Activated CD4-positive, alpha-beta T cell treated with anti-CD3 and anti-CD28 coated beads, Interleukin-2, amount 50 U/mL, for 48 hours (primary cell): ENCODE data around the gene SACM1L.
"Not testable (repeated sequence)": the region's sequence is repeated elsewhere in the genome, so short reads cannot be mapped to it uniquely, and the experiment has no call there.

Source experiments
- DNase-seq, 2 experiments: peaks; one replicate each; pipeline ENCODE4 v3.0.0-alpha.2; 2020

Gene SACM1L

DNA sequence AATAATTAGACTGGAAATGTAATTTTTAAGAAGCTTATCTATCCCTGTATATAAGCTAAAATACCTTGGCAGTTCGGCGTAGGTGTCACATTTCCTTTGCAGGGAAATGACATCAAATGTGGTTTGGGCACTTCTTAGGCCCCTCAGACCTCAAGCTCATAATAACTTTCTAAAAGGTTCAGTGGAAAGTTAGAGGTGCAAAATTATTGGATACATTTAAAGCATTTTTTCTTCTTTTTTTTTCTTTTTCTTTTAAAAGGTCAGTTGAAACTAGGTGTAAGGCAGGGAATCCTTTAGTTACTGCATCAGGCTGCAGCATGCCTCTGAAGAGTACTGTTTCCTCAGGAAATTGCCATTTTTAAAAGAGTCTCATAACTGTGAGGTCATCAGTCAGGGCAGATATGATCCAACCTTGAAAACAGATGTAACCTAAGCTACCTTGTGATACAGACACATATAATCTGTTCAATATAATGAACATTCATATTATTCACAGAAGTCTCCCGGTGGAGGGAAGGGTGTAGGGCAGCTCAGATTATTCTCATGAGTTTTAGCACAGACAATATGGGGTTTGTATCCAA lies 4.8 kb downstream of the SACM1L start:
- DNase-seq: peak in 1 of 2 experiments; percentile 38

DNA sequence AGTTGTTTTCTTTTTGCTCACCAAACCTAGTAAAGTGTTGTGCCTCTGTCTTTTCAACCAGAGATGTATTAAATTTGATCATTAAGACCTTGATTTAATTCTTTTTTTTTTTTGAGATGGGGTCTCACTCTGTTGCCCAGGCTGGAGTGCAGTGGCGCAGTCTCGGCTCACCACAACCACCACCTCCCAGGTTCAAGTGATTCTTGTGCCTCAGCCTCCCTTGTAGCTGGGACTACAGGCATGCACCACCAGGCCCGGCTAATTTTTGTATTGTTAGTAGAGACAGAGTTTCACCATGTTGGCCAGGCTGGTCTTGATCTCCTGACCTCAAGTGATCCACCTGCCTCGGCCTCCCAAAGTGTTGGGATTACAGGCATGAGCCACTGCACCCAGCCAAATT lies 6.0 kb downstream of the SACM1L start:
- not testable (repeated sequence) for DNase-seq

DNA sequence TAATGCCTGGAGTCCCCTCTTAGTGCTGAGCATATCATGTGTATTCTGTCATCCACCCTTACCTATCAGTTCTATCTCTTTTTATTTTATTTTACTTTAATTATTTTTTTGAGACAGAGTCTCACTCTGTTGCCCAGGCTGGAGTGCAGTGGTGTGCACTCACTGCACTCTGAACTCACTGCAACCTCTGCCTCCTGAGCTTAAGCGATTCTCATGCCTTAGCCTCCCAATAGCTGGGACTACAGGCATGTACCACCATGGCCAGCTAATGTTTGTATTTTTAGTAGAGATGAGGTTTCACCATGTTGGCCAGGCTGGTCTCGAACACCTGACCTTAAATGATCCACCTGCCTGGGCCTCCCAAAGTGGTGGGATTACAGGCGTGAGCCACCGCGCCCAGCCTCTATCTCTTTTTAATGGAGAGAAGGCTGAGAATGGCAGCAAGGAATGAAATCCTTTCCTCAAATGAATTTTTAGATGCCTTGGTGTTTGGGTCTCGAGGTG lies 11.4 kb downstream of the SACM1L start:
- DNase-seq: no peak

DNA sequence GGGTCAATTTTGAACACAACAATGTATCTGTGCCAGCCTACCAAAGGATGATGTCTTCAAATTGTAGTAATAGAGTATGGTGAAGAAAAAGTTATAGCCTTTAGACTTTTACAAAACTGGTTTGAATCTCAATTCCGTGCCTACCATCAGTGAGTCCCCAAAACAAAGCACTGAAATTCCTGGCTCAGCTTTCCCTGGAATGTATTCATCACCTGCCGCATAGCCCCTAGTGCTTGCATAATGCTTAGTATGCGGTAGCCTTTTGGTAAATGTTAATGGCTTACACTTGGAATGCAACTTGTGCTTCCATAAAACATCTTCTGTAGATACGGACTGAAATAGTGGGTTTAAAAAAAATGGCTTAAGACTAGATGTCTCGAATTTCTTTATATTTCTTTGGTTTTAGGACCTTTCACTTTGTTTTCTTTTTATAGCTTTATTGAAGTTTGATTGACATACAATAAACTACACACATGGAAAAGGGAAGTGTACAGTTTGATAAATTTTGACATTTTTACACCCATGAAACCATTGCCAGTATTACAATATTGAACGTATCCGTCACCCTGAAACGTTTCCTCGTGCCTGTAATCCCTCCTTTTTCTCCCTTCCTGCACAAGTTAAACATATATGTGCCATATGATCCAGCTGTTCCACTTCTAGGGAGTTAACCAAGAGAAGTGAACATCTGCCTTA lies 12.1 kb downstream of the SACM1L start:
- DNase-seq: no peak

DNA sequence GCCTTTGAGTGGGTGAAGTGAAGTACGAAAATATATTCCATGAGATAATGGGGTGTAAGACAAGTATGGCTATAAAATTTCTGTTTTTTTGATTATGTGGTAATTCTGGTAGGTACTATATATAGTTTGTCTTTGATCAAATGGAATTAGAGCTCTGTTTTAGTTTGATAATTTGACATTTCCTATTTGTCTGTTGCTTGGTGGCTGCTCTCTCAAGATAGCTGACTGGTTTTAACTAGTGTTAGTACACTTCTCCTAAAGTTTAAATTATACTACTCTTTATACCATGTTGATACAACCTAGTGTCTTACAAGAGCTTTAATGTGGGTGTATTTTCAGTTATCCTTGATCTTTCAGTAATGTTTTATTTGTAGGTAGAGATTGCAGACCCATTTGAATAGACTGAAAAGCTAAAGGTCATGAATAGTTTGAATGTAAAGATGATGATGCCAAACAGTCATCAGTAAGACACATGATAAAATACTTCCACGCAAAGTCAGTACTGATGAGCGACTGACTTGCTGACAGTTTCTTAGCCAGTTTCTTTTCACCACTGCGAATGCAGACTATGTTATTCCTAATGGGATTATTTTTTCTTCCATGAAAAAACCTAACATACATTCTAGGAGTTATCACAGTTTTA lies 15.2 kb downstream of the SACM1L start:
- DNase-seq: no peak

DNA sequence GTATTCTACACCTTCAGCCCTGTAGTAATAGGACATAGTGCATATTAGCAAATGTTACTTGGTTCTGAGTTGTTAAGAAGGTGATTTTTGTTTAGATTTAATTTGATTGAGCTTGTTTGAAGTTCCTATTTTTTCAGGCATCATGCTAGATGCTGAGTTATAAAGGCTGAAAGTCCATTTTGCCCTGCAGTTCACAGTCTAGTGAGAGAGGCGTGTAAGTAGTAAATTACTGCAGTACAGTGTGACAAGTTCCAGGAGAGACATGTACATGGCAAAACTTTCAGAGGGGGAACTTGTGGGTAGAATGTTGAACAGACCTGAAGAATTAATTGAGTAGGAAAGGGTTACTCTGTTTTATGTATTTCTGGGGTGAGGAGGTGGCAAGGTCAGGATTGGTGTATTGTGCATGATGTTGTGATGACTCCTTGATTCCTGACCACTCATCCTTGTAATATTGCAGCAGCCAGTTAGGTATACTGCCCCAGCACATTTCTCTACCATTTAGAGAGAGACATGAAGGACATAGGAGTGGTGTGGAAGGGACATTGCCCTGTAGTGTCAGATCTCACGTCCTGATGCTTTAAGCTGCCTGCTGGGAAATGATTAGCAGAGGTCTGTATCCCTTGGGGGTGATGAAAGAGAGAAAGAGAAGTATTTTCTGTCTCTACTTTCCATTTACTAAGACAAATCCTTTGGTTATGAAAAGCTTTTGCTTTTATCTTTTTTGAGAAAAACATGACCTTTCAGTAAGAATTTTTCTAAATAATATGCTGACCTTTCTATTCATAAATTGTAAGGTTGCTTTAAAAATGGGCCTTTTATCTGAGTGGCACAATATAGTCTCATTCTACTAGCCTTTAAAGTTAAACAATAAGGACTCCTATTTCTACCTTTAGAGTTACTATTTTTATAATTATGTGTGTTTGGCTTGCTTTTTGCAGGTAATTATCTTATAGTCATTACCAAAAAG lies 16.9 kb downstream of the SACM1L start:
- no peak for DNase-seq

DNA sequence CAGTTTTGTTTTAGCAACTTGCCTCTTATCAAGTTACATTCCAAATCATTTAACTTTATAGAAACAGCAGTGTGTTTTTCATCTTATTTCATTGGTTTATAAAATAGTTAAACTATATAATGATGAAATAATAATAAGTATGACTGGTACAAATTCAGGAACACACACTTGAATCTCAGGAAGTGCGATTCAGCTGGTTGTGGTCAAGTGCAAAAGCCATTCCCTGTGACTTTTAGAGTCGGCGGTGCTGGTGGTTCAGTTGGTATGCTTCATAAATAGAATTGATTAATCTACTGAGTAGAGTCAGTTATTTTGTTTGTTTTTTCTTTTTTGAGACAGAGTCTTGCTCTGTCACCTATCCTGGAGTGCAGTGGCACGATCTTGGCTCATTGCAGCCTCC lies 22.7 kb downstream of the SACM1L start:
- no peak for DNase-seq

DNA sequence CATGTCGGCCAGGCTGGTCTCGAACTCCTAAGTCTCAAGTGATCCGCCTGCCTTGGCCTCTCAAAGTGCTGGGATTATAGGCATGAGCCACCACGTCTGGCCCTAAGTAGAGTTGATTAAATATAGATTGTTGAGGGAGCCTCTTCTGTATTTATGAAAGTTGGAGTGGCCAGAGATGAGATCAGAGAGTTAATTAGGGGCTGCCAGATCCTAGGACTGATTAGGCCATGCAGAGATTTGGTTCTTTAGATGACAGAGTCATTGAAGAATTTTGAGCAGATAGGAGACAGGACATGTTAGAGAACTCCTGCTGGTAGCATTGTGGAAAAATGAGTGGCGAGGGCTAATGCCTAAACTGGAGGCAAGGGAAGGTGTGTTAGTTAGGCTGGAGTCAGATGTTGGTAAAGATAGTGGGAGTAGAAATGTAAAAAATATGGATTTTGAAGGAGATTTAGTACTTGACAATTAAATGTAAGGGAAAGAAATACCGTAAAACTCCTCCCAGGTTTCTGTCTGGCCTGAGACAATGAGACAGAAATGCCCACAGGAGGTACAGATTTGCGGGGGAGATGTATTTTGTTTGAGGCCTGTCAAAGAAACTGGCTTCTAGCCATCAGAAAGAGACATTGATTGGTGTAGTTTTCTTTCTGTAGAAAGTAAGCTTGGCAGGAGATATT lies 23.4 kb downstream of the SACM1L start:
- no peak for DNase-seq

DNA sequence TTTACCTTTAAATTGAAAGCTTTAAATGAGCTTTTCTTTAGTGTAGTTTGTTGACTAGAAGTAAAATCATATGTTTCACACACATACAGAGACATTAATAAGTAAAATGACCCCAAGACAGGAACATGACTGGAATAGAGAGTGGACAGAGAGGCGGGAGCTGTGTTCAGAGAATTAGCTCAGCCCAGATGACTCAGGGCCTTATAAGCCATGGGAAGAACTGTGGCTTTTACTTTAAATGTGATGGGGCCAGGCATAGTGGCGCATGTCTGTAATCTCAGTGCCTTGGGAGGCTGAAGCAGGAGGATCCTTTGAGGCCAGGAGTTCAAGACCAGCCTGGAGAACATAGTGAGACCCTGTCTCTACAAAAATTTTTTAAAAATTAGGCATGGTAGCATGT lies 26.7 kb downstream of the SACM1L start:
- DNase-seq: no peak

DNA sequence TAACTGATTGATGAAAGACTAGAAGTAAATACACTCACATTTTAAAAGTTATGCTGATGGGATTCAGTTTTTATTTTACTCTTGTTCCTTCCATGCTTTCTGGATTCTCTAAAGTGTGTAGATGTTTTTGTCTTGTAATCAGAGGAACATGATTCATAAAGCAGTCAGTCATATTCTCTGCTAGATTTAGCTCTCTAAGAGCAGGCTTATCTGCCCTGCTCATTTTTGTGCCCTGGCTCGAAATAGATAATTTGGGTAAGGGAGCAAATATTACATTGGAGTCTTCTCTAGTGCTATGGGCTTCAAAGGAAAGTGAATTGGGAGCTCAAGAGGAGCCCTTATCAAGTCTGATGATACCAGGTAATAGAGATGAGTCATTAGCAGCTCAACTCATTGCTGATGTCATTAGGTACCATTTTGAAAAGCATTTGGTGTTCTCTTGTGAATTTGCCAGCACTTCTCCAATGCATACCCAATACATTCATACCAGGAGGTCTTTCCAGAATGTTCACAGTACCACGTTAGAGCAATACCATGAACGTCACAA lies 27.7 kb downstream of the SACM1L start:
- no peak for DNase-seq

DNA sequence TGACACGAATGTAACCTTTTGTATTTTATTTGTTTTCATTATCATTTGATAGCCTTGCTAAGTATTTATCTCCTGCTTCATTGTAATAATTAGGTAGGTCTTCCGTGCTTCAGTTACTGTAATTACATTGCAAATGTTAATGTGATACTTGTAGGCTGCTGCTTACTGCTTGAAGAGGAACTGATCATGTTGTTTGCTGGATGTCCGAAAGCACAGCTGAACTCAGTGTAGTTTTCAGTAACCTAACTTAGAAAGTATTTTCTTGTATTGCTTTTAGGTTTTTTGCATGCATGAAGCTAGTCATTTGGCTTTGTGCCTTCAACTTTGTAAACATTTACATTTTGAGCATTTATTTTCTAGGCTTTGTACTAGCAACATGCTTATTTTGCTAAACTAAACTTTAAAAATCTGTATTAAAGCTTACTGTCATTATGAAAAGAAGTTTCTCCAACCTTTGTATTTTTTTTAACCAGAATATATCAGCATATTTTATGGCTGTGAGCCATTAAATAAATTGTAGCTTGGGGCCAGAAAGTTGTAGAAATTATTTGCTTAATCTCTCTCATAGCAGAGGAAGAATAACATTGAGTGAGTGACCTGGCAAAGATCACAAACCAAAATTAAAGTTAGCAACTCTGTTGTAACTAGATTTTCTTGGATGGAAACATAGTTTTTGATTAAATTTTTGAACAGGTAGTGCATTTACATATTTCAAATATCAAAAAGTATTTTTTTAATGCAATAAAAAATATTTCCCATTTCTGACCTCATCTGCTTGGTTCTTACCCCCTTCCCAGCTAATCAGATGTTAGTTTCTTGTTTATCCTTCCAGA lies 30.7 kb downstream of the SACM1L start:
- no peak for DNase-seq

DNA sequence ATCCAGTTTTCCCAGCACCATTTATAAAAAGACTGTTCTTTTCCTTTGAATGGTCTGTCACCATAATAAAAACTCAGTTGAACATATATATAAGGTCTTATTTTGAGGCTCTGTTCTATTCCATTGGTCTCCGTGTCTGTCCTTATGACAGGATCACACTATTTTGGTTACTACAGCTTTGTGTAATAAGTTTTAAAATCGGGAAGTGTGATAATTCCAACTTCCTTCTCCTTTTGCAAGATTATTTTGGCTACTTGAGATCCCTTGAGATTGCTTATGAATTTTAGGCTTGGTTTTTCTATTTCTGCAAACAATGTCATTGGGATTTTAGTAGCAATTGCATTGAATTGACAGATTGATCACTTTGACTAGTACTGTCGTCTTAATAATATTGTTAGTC lies 35.7 kb downstream of the SACM1L start:
- no peak for DNase-seq

DNA sequence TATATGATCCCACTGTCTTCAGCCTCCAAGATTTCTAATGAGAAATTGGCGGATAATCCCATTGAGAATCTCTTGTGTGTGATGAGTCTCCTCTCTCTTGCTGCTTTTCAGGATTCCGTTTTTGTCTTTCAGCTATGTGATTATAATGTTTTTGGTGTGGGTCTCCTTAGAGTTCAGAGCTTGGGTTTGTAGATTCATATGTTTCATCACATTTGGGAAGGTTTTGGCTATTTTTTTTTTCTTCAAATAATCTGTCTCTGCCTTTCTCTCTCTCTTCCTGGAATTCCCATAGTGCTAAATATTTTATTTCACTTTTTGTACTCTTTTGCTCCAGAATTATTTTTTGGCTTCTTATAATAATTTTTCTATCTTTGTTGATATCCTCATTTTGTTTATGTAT lies 40.4 kb downstream of the SACM1L start:
- no peak for DNase-seq

DNA sequence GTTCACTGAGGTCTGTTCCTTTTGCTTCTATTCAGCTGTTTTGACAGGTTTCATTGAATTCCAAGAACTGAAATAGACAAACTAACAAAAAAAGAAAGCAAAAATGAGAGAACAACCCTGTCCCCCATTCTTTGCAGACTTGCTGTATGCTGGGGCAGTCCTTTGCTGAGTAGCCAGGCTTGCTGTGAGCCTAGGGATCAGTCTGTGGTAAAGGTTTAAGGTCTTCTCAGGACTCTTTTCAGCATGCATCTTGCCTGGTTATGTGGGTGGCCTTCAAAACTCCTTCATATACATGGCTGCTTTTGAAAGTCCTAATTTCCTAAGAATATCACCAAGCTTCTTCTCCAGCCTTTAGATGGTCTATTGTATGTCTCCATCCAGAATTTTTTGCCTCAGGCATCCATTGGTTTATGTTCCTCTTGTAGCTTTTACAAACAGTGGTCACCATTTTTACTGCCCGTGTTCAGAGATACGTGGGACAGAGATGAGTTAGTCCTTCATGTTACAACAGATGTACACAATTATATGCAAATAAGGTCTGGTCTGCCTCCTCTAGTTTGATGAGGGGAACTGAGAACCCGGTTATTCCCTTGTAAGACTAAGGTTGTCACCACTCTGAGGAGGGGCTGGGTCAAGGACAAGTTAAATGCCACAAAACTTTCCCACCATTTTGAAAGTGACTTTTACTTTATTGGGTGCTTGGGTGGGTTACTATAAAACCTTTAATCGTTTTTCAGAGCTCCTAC lies 41.4 kb downstream of the SACM1L start:
- DNase-seq: no peak

DNA sequence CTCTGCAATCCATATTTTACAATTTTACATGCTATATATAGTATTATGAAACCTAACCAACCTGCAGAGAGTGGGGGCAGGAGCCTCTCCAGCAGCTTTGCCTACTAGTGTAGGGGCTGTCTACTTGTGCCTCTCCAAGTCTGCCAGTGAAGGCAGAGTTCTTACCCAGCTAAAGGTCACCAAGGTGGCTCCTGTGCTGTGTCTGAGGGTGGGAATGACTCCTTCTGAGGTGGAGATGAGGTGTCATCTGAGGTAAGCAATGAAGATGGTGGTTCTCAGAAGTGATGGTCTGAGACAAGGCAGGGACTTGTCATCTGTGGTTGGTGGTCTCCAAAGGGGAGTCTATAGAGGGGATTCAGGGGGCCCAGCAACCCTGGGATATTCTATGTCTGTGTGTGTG lies 47.5 kb downstream of the SACM1L start:
- DNase-seq: no peak

DNA sequence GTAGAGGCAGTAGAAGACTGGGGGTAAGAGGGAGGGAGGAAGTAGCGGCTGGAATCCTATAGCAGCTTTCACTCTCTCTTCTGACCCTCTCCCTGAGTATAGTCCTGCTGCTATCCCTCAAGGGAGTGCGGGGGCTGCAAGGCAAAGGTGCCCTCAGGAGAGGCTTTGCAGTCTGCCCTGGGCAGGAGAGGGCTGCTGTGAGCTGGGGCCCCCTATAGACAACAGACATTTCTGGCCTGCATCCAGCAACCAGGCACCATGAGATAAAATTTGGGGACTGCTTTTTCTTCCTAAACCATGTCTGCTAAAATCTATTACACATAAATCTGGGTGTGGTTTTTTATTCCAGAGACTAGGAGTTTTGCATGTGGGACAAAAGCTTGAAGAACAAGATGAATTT lies 48.0 kb downstream of the SACM1L start:
- no peak for DNase-seq

DNA sequence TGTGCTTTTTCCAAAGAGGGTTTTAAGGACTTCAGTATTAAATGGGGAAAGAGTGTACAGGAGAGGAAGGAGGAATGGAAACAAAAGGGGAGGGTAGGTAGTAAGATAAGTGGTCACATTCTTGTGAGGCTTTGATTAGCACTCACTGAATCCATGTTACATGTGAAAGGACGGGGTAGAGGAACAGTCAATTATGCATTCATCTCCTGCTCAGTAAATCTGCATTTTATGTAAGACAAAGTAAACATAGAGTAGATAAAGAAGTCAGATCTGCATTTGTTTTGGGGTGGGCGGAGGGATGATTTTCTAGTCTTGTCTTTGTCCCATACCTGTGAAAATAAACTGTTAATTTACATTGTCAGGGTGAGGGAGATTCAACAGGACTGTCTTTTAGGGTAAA lies 50.8 kb downstream of the SACM1L start:
- no peak for DNase-seq

DNA sequence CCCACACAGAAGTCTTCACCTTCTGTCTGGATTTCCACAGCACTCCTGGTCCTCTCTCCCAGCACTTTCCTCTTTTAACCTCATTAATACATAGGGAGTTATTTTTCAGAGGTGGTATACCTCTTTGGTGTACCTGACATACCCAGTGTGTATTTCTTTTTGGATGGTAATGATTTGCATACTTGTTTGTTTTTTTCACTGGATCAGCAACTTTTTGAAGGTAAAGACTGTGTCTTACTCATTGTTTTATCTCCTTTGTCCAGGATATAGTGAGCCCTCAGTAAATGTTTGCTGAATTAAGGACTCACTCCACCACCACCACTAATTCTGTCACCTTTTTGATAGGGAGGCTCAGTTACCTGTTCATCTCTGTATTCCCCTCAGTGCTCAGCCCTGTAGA lies 52.1 kb downstream of the SACM1L start:
- no peak for DNase-seq

DNA sequence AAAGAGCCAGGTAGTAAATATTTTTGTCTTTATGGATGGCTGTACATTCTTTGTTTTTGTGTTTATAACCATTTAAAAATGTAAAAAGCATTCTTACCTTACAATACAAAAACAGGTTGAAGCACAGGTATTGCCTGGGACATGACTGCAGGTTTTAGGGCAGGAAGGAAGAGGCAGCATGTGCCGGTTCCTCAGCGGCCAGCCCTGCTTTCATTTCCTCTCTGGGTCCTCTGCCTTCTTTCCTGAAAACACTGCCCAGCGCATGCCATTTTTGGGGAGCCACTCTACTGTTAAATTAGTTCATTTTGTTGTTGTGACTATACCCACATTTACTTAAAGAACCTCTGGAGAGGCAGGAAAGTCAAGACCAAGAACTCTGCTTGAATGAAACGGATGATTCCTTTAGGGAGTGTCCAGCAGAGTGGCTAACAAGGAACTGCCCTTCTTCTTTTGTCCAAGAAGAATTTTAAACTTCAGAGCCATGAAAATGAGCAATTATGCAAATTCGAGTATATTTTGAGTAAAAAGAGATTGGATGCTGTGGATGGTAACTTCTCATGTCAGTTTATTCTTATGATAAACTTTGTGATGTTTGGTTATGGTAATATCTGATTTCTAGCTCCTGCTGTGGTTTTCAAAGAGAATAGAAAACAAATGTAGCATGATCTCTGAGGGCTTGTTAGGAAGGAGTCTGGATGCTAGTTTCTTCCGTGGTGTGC lies 52.7 kb downstream of the SACM1L start:
- no peak for DNase-seq
